ENCODE data around the gene AP1G2. TPM values are rescaled to one million over a fixed set of nuclear protein-coding genes. Genes with fewer than 3 reads are reported as not detected.

AP1G2 gene
- polyA plus RNA-seq, 2 of the 4 experiments (the other 2 are of a cell fraction) = 80.6 to 83.7 TPM

- H3K27ac ChIP-seq = peak overlapping the region in 1 of 2 experiments; percentile 98; a peak in 3 of 6 replicates
- 35% methylated on average over 2 of the region's 2 CpGs for WGBS (ENCODE audit: missing lambda C conversion rate)
- TF ChIP-seq EHF (CRISPR knock-in tag; IDR thresholded peaks at IDR 0.05) = no peak
- no peak for TF ChIP-seq NPAS2 (CRISPR knock-in tag; IDR thresholded peaks at IDR 0.05; ENCODE audit: borderline replicate concordance)
- TF ChIP-seq ZC3H11A (IDR thresholded peaks at IDR 0.05) = no peak
- TF ChIP-seq RFX5 (IDR thresholded peaks at IDR 0.05) = no peak
- no peak for TF ChIP-seq RARB (CRISPR knock-in tag; IDR thresholded peaks at IDR 0.05)
- TF ChIP-seq KDM5A (IDR thresholded peaks at IDR 0.05) = no peak
- TF ChIP-seq FOSL2 (IDR thresholded peaks at IDR 0.05) = no peak
- TF ChIP-seq FOSL2 (CRISPR knock-in tag; IDR thresholded peaks at IDR 0.05) = no peak
- no peak for TF ChIP-seq NFE2L2 (conservative IDR thresholded peaks at IDR 0.05; ENCODE audit: low read length)
- TF ChIP-seq E2F6 (IDR thresholded peaks at IDR 0.05; ENCODE audit: borderline replicate concordance, low read depth) = no peak
- TF ChIP-seq SMC3 (IDR thresholded peaks at IDR 0.05) = no peak
- FAIRE-seq = no peak
- peak overlapping the region; percentile 93; the same call in 2 of the 3 replicates for H3K4me3 ChIP-seq
- DNase-seq (ENCODE audit: low read depth in 1 of 2, low spot score in 1 of 2) = no peak
- peaks cover 16% of the 10 kb centered on the region; the same call in 2 of the 3 replicates for H3K4me1 ChIP-seq
- no peak for ATAC-seq
- H3K4me2 ChIP-seq = peak overlapping the region; percentile 99
- H3K9me3 ChIP-seq = no peaks in the 10 kb centered on the region
- POLR2A ChIA-PET = interaction anchor here (1.1 kb wide), 1 partner anchor 10 kb away, joined by 6 read pairs; the partner anchor contains the start of gene AP1G2
- CTCF ChIA-PET = interaction anchor here (1.1 to 19.0 kb wide), 9 partner anchors 8 to 556 kb away, joined by 3 to 553 read pairs (median 5); partner anchors contain the start of gene NGDN
Measured at GRCh38 chr14:23557521-23557920, 10.1 kb downstream of the AP1G2 start.

- H3K9me3 ChIP-seq = no peaks in the 10 kb centered on the region
- CTCF ChIA-PET = interaction anchor here (0.9 to 19.0 kb wide), 5 partner anchors 9 to 555 kb away, joined by 3 to 553 read pairs (median 5); partner anchors contain the start of gene NGDN
- H3K4me2 ChIP-seq = peak overlapping the region; percentile 99
- H3K4me1 ChIP-seq = peaks cover 16% of the 10 kb centered on the region; the same call in 2 of the 3 replicates
- ATAC-seq = no peak
- TF ChIP-seq RARB (CRISPR knock-in tag; IDR thresholded peaks at IDR 0.05) (no peak), ESRRA (IDR thresholded peaks at IDR 0.05; ENCODE audit: borderline replicate concordance, low read length) (no peak), TFCP2L1 (CRISPR knock-in tag; IDR thresholded peaks at IDR 0.05) (no peak), HDAC2 (IDR thresholded peaks at IDR 0.05) (no peak), MAZ (IDR thresholded peaks at IDR 0.05; ENCODE audit: borderline replicate concordance, low read depth, low read length) (no peak), POLR2AphosphoS2 (conservative IDR thresholded peaks at IDR 0.05; ENCODE audit: low read length) (no peak), NR3C1 (IDR thresholded peaks at IDR 0.05) (no peak), KDM5A (IDR thresholded peaks at IDR 0.05) (no peak), ZNF302 (CRISPR knock-in tag; IDR thresholded peaks at IDR 0.05) (no peak), MYC (IDR thresholded peaks at IDR 0.05; ENCODE audit: borderline replicate concordance, low read length) (no peak), REST (IDR thresholded peaks at IDR 0.05) (no peak), NPAS2 (CRISPR knock-in tag; IDR thresholded peaks at IDR 0.05; ENCODE audit: borderline replicate concordance) (no peak), CBX2 (IDR thresholded peaks at IDR 0.05; ENCODE audit: borderline replicate concordance, low read depth) (no peak), GATA3 (IDR thresholded peaks at IDR 0.05; ENCODE audit: borderline replicate concordance) (no peak)
- DNase-seq (ENCODE audit: low read depth in 1 of 2, low spot score in 1 of 2) = no peak
- peak overlapping the region; percentile 93 for H3K4me3 ChIP-seq
- no peak for FAIRE-seq
- peak overlapping the region; percentile 98 to 100 for H3K27ac ChIP-seq
- POLR2A ChIA-PET = no interaction called here
- WGBS (ENCODE audit: missing lambda C conversion rate) = 45% methylated on average over 16 of the region's 17 CpGs
Measured at GRCh38 chr14:23556700-23557440, 10.7 kb downstream of the AP1G2 start.

All from A549 (cell line).